Measurements from ENCODE around the gene IL1R1.
"Not testable (repeated sequence)": the region's sequence is repeated elsewhere in the genome, so short reads cannot be mapped to it uniquely, and the experiment has no call there.

Gene IL1R1, protein sequence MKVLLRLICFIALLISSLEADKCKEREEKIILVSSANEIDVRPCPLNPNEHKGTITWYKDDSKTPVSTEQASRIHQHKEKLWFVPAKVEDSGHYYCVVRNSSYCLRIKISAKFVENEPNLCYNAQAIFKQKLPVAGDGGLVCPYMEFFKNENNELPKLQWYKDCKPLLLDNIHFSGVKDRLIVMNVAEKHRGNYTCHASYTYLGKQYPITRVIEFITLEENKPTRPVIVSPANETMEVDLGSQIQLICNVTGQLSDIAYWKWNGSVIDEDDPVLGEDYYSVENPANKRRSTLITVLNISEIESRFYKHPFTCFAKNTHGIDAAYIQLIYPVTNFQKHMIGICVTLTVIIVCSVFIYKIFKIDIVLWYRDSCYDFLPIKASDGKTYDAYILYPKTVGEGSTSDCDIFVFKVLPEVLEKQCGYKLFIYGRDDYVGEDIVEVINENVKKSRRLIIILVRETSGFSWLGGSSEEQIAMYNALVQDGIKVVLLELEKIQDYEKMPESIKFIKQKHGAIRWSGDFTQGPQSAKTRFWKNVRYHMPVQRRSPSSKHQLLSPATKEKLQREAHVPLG

DNA sequence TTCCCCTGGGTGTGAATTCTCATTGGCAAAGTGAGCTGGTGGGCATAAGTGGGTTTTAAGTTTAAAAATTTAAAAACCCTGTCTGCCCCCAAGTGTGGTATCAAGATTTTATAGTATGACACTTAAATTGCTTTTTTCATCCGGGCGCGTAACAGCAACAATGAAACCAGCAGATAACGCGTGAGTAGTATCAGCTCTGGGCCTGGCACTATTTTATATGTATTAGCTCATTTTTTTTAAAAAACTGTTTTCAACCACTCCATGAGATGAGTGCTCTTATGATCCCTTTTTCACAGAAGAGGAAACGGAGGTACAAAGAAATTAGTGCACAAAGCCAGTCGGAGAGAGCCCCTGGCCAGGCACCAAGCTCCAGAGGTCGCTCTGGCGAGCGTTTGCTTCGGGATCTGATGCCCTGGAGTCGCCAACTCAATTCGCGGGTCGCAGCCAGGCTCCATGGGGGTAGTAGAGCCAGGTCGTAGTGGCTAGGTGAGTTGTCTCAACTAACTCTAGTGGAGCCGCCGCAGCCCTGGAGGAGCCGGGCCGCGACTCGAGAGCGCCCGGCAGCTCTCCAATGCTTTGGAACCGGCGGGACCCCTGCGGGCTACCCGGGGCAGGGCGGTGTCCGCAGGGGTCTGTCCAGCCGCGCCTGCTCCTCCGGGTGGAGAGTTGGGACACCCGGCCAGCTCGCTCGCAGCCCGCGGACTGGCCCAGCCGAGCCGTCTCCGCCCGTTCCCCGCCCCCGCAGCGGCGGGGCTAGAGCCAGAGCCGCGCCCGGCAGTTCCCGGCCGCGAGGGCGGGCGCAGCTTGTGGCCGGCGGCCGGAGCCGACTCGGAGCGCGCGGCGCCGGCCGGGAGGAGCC is at the start of gene IL1R1:
IL1R1 (plus strand) TSS at position 777 of the 859 bp plus-strand sequence. CDS start 14,979 bp downstream, outside the sequence.
- DNase-seq = peak; percentile 36 to 43

DNA sequence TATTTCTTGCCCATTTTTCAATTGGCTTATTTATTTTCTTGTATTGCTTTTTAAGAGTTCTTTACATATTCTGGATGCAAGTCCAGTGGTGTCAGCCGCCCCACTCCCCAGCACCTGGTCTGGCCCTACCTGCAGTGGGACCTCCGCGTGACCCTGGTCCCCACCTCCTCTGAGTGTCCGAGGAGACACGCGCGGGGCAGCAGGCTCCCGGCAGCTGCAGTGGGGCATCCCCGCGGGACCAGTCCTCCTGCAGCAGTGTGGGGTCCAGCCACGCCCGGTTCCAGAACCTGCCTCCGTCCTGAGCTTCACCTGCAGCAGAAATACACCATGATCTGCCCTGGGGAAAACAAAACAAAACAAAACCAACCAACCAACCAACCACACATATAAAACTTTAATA is 48.9 kb upstream of the IL1R1 start:
- no peak for DNase-seq

DNA sequence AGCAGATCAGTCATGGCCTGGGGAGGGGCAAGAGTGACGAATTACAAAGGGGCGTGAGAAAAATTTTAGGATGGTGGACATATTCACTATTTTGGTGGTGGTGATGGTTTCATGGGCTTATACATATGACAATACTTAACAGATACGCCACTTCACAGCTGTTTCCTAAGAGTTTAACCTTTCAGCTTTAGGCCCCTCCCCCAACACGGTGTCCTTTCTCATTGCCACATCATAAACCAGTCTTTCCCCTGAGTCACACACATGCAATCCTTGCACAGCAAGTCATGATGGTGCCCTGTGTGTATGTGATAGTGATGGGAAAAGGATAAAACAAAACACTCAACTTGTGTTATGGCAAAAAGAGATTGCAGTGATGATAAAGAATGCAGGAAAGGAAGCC is 47.6 kb upstream of the IL1R1 start:
- peak in 1 of 2 experiments; percentile 46 for DNase-seq

DNA sequence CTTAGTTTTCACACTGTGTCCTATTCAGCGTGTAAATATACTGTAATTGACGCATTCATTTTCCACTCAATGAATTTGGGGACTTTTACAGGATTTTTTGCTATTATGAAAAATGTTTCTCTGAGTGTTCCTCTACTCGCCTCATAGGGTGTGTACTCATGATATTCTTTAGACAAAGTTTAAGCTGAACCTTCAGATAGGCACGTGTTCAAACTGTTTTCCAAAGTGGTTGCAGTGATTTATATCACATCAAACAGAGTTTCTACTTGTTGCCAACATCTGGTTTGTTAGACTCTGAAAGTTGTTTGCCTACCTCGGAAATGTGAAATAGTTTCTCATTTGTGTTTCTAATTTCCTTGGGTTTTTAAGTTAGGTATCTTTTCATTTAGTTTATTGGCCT is 46.4 kb upstream of the IL1R1 start:
- no peak for DNase-seq

DNA sequence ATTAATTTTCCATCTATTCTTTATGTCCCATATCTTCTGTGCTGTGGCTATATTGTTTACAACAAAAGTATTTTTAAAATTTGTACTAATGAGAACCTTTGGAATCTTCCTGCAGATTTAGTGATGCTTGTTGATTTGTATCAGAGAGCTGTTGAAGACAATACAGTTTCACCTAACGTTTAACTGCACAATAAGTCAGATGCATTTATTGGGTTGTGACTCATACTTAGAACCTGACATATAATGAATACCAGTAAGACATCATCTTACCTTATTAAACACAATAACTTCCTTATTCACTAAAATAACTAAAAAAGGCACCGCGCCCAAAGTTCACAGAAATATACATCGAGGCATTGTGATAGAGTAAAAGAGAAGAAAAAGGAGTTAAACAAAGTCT is 43.8 kb upstream of the IL1R1 start:
- DNase-seq = no peak

DNA sequence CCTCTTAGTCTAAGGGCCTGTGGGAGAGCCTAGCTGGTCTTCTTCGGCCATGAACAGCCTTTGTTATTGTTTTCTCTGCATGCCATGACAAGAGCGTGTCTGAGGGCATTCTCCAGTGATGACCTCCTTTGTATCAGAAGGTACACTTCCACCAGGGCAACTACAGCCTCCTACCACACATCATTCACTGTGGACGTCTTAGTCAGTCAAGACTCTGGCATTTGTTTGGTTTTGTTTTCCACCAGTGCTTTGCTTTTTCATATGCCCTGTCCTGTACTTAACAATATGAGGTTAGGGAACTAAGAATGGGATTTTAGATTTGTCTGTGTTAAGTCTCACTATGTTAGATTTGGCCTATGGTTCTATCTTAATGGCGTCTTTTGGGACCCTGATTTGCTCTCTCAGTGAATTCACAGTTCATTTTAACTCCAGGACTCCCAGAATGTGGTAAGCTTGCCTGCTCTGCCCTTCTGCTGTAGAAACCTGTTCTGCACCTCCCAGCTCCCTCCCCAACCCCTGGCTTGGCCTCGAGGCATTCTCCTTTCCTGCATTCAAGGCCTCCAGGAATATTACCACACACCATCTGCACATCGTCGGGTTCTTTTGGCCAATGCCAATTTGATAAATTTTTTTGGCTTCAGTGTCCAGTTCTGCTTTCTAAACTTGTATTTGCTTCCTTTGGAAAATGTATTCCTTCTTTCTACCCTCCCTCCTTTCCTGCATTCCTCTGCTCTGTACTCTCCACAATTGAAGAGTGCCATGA is 42.8 kb upstream of the IL1R1 start:
- no peak for DNase-seq

DNA sequence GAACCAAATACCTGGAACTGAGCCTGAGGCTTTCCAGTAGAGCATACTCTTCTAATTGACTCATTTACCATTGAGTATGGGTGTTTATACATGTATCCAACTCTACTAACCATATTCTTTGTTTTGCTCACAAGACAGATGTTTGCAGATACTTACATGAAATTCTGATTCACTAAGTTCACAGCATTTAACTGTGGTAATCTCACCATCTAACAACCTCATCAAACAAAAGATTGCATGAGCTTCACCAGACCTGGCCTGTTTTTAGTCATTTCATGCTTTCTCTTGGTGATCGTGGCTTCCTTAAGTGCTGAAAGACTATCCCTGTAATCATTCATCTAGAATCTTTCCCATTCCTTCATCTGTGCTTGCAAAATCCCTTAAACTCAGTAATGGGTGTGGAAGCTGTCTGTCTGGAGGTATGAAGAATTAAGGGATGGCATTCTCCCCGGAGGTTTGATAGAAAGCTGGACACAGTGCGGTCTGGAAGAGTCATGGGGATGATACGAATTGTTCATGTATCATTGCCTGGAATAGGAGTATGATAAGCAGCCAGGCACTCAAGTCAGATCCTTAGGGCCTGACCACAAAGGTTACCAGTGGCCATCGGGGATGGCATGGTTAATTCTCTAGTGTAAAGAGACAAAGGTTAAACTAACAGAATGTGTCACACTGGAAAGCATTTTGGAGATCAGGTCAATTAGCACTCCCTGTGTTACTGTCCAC is 42.0 kb upstream of the IL1R1 start:
- DNase-seq = peak in 1 of 2 experiments; percentile 52

DNA sequence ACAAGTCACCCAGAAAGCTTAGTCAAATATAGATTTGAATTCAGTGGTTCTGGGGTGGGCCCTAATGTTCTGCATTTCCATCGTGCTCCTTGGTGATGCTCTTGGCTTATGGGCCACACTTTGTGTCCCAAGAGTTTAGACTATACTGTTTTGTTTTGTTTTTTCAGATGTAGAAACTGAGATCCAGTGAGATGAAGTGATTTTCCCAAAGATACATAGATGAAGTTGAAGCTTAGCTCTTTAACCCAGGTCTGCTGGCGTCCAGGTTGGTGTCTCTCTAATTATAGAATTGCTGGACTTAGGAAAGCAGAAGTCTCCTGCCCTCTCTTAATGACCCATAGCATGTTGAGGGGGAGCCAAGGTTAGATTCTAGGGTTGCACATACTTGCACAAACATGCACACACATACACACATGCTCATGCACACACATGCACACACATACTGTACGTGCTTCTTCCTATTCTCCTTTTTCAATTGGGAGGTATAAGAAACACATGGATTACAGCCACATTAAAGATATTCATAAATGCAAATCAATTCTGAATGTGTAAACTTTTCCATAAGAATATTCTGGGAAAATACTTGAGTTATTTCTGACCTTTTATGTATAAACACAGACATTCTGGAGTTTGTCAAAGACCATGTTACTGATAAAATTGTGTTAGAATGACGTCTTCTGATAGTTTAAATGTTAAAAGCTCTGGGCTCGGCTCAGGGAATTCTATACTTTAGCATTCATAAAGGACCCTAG is 41.3 kb upstream of the IL1R1 start:
- DNase-seq = no peak

DNA sequence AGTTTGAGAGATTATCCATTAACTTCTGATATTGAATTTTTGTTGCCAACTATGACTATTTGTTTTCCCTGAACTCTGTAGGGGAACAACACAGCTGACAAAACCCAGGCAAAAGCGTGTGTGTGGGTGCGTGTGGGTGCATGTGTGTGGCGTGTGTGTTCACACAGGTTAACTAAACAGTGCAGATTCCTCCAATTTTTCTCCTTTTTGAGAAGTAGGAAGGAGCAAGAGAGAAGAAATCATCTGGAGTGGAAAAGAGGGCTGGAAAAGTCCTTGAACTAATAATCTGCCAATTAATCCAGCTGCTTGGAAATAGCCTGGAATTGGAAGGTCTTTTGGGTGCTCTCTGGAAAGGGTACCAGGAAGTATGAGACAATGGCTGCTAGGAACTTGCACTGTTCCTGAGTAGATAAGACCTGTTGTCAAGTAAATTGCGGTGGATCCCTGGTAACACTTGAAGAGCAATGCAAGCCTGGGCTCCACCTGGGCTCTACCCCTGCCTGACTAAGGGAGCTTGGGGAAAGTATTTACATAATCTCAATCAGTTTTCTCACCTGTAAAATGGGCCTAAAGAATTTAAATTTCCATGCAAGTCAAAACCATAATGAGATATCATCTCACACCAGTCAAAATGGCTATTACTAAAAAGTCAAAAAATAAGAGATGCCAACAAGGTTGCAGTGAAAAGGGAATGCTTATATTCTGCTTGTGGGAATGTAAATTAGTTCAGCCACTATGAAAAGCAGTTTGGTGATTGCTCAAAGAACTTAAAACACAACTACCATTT is 40.5 kb upstream of the IL1R1 start:
- no peak for DNase-seq

DNA sequence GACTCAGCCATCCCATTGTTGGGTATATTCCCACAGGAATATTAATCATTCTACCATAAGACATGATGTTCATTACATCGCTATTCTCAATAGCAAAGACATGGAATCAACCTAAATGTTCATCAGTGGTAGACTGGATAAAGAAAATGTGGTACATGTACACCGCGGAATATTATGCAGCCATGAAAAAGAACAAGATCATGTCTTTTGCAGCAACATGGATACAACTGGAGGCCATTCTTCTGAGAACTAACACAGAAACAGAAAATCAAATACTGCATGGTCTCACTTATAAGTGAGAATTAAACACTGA is 40.0 kb upstream of the IL1R1 start:
- not testable (repeated sequence) for DNase-seq

DNA sequence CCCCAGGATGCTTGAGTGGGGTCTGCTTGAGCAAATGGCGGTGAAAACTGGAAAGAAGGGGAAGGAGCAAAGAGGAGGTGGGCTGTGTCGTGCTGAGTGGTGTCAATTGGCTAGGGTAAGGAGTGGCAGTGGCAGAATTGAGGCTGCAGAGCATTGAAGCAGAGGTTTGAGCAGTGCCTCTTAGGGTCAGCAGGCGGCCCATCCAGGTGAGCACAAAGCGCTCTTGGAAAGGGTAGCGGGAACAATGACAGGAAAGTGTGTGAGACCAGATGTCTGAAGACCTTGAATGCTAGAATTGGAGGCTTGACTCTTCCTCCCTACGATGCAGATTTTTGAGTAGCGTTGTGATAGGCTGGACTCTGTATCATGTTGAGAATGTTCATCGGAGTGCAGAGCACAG is 39.3 kb upstream of the IL1R1 start:
- no peak for DNase-seq

DNA sequence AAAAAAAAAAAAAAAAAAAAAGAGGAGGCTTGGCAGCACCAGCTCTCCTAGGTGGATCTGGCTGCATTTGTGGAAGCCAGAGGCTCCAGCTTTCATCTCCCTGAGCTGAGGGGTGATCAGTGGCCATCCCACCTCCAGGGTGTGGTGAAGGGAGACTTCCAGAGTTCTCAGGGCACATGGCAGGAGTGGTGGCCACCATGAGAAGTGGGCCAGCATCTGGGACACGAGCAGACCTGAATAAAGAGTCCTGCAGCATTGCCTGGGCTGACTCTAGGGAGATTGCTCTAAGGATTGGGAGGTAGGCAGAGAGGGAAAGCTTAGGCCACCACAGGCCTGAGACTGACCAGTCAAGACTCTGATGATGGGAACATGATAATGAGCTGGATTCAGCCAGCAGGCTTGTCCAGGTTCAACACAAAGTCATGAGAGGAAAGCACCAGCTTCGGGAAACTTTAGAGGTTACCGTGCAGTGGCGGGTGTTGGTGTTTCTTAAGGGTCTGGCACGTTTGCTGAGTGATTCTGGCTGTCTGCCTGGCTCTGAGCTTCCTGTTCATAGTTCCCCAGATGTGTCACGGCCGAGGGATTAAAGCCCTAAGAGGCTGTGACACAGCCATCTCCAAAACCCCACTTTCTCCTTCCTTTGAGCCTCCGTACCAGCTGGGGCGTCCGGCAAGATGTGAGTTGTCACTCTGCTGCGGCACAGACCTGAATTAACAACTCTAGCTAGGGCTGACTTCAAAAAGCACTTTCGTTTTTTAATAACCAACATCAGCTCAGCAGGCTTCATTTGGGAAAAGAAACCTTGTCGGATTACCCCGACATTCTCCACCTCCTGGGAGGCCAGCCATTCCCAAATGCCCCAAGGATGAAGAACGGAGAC is 38.3 kb upstream of the IL1R1 start:
- DNase-seq = peak; percentile 82 to 87

DNA sequence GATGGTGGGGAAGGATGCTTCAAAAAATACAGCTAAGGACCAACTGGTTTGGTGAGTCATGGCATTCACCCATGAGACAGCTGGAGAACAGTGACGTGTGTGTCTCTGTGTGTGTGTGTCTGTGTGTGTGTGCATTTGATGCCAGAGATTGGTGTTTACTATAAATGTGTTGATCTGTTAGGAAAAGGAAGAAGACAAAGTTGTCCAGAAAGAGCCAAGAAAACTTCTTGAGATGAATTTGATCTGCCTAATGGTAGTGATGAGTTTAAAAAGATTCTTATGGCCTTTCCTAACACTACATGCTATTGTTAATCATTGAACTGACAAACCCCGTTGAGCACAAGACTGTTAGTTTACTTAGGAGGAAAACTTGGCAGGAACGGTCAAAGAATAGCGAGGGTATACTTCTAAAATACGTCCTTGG is 36.4 kb upstream of the IL1R1 start:
- no peak for DNase-seq

DNA sequence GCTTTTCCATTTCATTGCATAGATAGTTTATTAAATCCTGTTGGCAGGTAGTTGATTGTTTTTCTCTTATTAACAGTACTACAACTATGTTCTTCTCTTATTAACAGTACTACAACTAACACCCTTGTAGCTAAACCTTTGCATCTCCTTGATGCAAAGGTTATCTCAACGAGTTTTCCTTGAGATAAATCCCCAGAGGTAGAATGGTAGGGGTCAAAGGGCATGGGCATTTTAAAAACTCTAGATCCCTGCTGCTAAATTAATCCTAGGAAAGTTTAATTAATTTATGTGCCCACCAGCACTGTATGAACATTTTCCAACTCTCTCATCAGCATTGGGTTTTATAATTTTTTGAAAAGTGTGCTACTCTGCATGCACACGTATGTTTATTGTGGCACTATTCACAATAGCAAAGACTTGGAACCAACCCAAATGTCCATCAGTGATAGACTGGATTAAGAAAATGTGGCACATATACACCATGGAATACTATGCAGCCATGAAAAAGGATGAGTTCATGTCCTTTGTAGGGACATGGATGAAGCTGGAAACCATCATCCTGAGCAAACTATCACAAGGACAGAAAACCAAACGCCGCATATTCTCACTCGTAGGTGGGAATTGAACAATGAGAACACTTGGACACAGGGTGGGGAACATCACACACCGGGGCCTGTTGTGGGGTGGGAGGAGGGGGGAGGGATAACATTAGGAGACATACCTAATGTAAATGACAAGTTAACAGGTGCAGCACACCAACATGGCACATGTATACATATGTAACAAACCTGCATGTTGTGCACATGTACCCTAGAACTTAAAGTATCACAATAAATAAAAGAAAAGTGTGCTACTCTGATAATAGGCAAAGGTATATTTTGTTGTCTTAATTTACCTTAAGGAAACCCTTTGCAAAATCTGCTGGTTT is 35.5 kb upstream of the IL1R1 start:
- DNase-seq = not testable (repeated sequence)

DNA sequence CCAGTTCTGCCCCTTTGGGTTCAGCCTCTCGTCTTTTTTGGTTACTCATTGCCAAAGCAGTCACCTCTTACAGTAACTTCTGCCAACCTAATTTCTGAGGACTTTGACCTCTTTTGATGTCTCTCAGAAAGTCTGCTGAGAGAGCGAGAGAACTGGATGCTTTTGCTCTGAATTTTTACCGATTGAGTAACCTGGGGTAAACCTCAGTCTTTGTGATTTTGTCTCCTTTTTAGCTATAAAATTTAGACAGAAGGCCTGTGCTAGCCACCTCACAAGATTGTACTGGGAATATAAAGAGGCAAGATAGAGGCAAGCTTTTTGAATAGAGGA is 34.8 kb upstream of the IL1R1 start:
- DNase-seq = no peak

DNA sequence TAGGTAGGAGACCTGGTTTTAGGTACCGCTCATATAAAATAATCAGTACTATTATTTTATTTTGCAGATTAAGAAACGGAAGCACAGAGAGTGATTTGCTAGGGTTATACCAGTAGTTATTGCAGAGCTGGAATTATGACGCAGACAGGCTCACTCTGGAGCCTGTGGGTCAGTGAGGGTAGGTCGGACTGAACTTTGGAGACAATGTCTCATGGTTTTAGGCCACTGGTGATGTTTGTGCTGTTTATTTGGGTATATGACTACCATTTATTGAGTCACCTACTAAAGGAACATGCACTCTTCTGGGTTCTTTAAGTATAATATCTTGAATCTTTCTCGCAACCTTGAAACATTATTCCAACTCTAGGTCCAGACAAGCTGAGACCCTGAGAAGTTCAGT is 33.5 kb upstream of the IL1R1 start:
- no peak for DNase-seq

DNA sequence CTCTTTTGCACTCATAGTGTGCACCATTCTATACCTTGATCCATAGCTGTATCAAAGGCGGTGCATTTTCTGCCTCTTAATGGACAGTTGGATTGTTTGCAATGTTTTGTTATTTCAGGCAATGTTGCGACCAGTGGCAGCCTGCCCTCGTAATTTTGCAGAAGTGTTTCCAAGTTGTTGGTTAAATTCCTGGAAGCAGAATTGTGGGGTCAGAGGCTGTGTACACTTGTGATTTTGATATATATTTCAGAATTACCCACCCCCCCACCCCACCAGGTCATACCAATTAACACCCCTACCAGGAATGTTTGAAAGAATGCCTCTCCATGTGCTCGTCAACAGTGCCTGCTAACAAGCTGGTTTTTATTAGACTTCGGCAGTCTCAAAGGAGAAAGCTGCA is 32.4 kb upstream of the IL1R1 start:
- DNase-seq = no peak

DNA sequence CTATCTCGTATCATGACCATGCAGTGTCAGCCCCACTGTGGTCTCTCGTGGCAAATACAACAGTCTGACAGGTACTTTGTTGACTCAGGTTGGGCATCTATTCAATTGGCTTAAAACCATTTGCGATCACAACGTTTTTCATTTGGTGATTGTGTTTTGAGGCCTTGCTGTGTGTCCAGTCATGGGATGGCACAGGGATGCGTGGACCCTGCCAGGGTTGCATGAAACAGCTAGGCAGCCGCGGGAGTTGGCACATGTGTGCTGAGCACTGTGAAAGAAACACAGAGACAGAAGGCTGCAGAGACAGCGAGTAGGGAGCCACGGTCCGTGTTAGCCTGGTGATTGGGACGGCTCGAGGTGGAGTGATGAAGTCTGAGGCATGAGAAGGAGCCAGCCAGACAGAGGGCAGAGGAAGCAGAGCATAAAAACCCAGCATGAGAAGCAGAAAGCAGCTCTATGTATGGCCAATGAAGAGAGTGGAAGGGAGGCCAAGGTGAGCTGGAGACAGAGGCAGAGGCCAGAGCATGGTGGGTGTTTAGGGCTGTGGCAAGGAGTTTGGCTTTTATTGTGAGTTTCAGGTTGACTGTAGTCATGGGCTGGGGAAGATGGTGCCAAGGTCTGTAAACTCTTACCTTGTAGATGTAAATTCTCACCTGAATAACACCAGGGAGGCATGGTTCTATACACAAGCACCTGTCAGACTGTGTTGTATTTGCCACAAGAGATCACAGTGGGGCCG is 31.8 kb upstream of the IL1R1 start:
- DNase-seq = peak in 1 of 2 experiments; percentile 38
